Activated CD4-positive, alpha-beta T cell treated with anti-CD3 and anti-CD28 coated beads for 4 hours (primary cell): ENCODE measurements around the gene GLCCI1.

ENCODE experiments used
- DNase-seq, 2 donors: peaks; one replicate each; pipeline ENCODE4 v3.0.0-alpha.2; 2020

GLCCI1 gene

GRCh38 chr7:7968544-7969305 lies at the start of gene GLCCI1:
Gene GLCCI1, plus strand, starts transcription at chr7:7968796. Its CDS starts 555 bp downstream, at chr7:7969351.
- DNase-seq = peak; percentile 94 to 95

GRCh38 chr7:7919449-7919945 lies 49.1 kb upstream of the GLCCI1 start:
- DNase-seq = no peak

GRCh38 chr7:7920056-7920455 lies 48.5 kb upstream of the GLCCI1 start:
- DNase-seq = no peak

GRCh38 chr7:7920481-7920880 lies 48.1 kb upstream of the GLCCI1 start:
- DNase-seq = peak in 1 of 2 donors; percentile 5

GRCh38 chr7:7921830-7922229 lies 46.8 kb upstream of the GLCCI1 start:
- no peak for DNase-seq

- DNase-seq = no peak
Observed at GRCh38 chr7:7922684-7923385, 45.8 kb upstream of the GLCCI1 start.

GRCh38 chr7:7923818-7924217 lies 44.8 kb upstream of the GLCCI1 start:
- DNase-seq = no peak

- no peak for DNase-seq
Observed at GRCh38 chr7:7924303-7924702, 44.3 kb upstream of the GLCCI1 start.

- no peak for DNase-seq
Observed at GRCh38 chr7:7931626-7932025, 37.0 kb upstream of the GLCCI1 start.

- DNase-seq = no peak
Observed at GRCh38 chr7:7932553-7932952, 36.0 kb upstream of the GLCCI1 start.

GRCh38 chr7:7933915-7934526 lies 34.6 kb upstream of the GLCCI1 start:
- DNase-seq = no peak

- no peak for DNase-seq
Observed at GRCh38 chr7:7934945-7935344, 33.7 kb upstream of the GLCCI1 start.

- no peak for DNase-seq
Observed at GRCh38 chr7:7938471-7938870, 30.1 kb upstream of the GLCCI1 start.

GRCh38 chr7:7943951-7944350 lies 24.6 kb upstream of the GLCCI1 start:
- no peak for DNase-seq

- DNase-seq = peak; percentile 33 to 36
Observed at GRCh38 chr7:7944619-7945282, 23.8 kb upstream of the GLCCI1 start.

- no peak for DNase-seq
Observed at GRCh38 chr7:7946486-7946885, 22.1 kb upstream of the GLCCI1 start.

GRCh38 chr7:7948232-7948631 lies 20.4 kb upstream of the GLCCI1 start:
- no peak for DNase-seq

- no peak for DNase-seq
Observed at GRCh38 chr7:7953806-7954205, 14.8 kb upstream of the GLCCI1 start.

- no peak for DNase-seq
Observed at GRCh38 chr7:7956531-7957128, 12.0 kb upstream of the GLCCI1 start.

- DNase-seq = no peak
Observed at GRCh38 chr7:7957513-7957912, 11.1 kb upstream of the GLCCI1 start.

- DNase-seq = no peak
Observed at GRCh38 chr7:7959979-7960670, 8.5 kb upstream of the GLCCI1 start.

GRCh38 chr7:7962851-7963250 lies 5.7 kb upstream of the GLCCI1 start:
- no peak for DNase-seq
